HG02588 (cell line): ENCODE results near the gene AADACL4.
"Not testable (repeated sequence)": the region's sequence is repeated elsewhere in the genome, so short reads cannot be mapped to it uniquely, and the experiment has no call there.

Experiments
- ATAC-seq: cut with Tn5 transposase; IDR thresholded peaks from one replicate; pipeline ENCODE4 v1.9.1; 2021; ENCODE audit warnings: mild to moderate bottlenecking, moderate library complexity; ENCODE audit not compliant: unreplicated experiment

AADACL4 gene

GRCh38 chr1:12657885-12658512 lies 14.1 kb downstream of the AADACL4 start:
- not testable (repeated sequence) for ATAC-seq

- ATAC-seq, result no peak
Measured at GRCh38 chr1:12658531-12659453, 14.9 kb downstream of the AADACL4 start.

DNA sequence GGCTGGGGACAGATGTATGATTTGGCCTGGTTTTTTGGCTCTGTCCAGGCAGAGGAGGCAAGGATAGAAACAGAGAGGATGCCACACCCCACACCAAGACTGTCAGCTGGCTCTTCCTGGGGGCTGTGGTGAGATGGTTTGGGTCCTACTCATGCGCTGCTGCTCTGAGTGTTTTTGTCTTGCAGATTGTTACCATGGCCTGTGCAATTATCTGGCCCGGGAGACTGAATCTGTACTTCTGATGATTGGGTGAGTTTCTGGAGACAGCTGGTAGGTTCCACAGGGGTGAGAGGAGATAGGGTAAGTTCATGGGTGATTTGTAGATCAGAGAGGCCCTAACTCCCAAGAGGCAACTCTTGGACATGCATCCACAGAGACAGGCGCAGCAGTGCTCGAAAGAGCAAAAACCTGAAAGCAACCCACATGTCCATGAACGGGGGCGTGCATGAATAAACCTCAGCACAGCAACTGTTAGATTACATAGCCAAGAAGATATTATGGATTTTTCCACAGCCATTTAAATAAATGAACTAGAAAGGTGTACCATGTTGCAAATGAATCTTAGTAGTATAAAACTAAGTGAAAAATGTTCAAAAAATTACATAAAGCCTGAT lies 17.8 kb downstream of the AADACL4 start:
- ATAC-seq, result no peak

GRCh38 chr1:12662556-12662955 lies 18.7 kb downstream of the AADACL4 start:
- ATAC-seq, result no peak

- ATAC-seq, result no peak
Measured at GRCh38 chr1:12665511-12665910, 21.6 kb downstream of the AADACL4 start.

DNA sequence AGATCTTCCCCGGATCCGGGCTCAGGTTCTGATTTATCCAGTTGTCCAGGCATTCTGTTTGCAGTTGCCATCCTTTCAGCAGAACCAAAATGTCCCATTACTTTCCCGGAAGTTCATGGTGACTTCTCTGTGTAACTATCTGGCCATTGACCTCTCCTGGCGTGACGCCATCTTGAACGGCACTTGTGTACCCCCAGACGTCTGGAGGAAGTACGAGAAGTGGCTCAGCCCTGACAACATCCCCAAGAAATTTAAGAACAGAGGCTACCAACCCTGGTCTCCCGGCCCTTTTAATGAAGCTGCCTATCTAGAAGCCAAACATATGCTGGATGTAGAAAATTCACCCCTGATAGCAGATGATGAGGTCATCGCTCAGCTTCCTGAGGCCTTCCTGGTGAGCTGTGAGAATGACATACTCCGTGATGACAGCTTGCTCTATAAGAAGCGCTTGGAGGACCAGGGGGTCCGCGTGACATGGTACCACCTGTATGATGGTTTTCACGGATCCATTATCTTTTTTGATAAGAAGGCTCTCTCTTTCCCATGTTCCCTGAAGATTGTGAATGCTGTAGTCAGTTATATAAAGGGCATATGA lies 22.4 kb downstream of the AADACL4 start:
- no peak for ATAC-seq

DNA sequence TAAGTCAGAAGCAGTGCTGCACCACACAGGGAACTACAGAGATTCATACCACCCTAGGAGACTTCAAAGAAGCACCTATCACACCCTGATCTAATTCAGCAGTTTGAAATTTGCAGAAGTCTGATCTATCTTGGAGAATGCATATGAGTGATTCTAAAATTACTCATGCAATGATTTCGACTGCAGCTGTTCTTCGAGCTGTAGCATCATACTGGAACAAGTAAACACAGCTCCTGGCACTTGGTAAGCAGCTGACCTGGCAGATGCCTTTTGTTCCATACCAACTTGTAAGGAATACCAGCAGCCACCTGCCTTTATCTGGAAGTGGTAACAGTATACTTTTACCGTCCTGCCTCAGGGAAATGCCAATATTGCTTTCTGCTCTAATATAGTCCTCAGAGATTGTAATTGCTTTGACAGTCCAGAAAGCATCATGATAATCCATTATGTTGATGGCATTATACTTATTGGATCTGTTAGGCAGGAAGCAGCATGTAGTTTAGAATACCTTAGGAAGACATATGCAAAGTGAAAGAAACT lies 25.7 kb downstream of the AADACL4 start:
- ATAC-seq, result no peak

DNA sequence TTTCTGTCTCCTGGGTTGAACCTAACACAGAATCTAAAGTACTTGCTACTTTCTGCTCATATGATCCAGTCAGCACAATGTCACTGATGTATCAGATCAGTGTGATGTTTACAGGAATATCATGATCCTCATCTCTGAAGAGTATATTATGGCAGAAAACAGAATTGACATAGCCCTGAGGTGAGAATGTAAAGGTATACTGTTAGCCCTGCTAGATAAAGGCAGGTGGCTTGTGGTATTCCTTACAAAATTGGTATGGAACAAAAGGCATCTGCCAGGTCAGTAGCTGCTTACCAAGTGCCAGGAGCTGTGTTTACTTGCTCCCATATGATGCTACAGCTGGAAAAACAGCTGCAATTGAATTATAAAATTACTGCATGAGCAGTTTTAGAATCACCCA lies 30.5 kb downstream of the AADACL4 start:
- ATAC-seq, result no peak

DNA sequence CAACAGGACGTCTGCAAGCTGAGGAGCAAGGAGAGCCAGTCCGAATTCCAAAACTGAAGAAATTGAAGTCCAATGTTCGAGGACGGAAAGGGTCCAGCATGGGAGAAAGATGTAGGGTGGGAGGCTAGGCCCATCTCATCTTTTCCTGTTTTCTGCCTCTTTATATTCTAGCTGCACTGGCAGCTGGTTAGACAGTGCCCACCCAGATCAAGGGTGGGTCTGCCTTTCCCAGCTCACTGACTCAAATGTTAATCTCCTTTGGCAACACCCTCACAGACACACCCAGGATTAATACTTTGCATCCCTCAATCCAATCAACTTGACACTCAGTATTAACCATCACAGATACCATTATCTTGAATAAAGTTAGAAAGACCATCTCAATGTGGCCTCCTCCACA lies 32.2 kb downstream of the AADACL4 start:
- not testable (repeated sequence) for ATAC-seq

DNA sequence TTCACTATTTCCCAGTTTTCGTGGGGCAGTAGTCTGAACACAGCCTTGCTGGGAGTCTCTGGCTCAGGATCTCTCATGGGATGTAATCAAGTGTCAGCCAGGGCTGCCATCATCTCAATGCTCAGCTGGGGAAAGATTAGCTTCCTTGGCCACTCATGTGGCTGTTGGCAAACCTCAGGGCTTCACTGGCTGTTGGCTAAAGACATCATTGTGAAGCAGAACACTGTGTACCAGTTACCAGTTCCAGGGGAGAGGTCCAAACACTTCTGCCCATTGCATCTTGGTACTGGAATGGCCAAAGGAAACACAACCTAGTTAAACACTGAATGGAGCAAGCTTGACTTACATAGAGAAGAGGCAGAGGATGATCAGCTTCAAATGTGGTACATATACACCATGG lies 33.7 kb downstream of the AADACL4 start:
- no peak for ATAC-seq

DNA sequence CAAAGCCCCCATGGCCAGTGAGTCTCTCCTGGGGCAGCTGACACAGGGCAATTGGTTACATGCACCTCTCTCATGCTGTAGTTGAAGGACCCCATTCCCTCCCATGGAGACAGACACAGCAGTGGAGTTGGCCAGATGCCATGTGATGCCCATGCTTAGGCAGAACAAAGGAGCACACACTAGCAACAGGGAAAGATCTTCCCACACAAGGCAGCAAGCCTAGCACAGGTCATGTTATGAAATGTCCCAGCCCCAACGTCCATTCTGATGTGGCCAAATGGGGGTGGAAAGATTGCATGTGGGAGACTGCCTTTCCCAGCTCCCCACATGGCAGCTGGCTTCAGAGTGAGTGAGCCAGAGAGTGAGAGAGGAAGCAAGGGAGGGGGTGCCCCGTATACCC lies 34.5 kb downstream of the AADACL4 start:
- ATAC-seq, result no peak

- no peak for ATAC-seq
Measured at GRCh38 chr1:12678820-12679219, 34.9 kb downstream of the AADACL4 start.

- no peak for ATAC-seq
Measured at GRCh38 chr1:12690156-12690555, 46.3 kb downstream of the AADACL4 start.

GRCh38 chr1:12692967-12693782 lies 49.3 kb downstream of the AADACL4 start:
- ATAC-seq, result no peak

DNA sequence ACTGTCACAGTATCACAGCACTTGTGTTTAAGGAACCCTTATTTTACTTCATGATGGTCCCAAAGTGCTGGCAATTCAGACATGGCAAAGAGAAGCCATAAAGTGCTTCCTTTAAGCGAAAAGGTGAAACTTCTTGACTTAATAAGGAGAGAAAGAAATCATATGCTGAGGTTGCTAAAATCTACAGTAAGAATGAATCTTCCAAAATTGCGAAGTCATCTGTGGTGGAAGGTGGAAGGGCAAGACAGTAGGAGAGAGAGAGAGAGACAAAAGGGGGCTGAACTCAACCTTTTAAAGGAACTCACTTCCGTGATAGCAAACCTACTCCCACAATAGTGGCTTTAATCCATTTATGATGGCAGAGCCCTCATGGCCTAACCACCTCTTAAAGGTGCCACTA lies 52.8 kb downstream of the AADACL4 start:
- ATAC-seq, result no peak

DNA sequence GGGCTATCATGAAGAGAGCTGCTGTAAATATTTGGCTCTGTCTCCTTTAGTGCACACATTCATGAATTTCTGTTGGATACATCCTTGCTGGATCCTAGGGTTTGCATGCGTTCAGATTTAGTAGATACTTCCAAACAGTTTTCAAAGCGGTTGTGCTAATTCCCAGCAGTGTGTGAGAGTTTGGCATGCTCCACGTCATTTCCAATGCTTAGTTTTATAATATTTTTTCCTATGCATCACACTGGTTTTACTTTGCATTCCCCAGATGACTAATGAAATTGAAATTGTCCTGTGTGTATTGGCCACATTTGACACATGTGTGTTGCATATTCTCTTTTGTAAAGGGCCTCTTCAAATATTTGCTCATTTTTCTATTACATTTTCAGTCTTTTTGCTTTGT lies 53.5 kb downstream of the AADACL4 start:
- ATAC-seq, result no peak

GRCh38 chr1:12703821-12704451 lies 60.1 kb downstream of the AADACL4 start:
- ATAC-seq, result no peak

DNA sequence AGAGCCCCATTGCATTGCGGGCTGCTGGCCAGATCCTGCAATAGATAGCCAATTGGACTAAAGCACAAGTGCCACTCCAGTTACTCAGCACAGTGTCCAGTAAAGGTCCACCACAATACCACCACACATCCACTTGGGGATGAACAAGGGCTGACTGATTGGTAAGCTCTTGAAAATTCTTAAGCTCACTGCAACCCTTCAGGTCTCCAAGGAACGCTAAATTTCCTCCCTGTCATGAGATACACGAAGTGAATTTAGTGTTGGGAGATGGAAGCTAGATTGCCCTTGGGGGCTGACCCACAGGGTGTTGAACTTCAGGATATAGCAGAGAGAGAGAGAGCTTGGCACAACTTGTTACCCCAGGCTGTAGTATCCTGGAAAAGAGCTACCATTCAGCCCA lies 62.2 kb downstream of the AADACL4 start:
- ATAC-seq, result no peak

DNA sequence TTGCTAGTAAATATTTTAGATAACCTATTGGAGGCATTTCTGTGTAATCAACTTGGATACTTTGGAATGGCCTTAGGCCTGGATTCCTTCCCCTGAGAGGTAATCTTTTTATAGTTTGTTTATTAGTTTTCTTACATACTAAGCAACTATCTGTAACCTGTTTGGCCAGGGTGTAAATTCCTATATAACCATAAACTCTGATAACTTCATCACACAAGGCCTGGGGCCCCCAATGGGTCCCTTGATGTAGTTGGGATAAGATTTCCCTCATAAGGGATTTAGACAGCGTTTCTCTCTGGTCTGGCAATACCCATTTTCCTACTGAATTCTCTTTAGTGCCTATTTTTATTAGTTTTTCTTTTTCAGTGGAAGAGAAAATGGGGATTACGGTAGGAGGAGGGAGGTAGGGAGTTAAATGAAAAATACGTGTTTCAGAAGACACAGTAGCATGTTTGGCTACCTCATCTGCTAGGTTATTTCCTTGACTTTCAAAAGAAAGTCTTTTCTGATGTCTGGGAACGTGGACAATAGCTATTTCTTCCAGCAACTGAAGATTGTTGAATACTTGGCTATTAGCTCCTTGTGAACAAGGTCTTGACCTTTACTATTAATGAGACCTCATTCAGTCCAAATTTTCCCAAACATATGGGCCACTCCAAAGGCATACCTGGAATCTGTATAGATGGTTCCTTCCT lies 64.7 kb downstream of the AADACL4 start:
- no peak for ATAC-seq
